Mononuclear cell (primary cell): Measurements from ENCODE around the gene SPRED1. TPM values are rescaled to one million over a fixed set of nuclear protein-coding genes. Genes with fewer than 3 reads are reported as not detected.
A peak's percentile ranks its signal among the peaks of the same experiment; 100 is the strongest.

ENCODE experiments used
- H3K27me3 ChIP-seq: 2 replicates; pipeline ENCODE4 v1.6.0; 2011; ENCODE audit warnings: low read length, control low read depth; ENCODE audit not compliant: insufficient read depth
- H3K4me1 ChIP-seq: 2 replicates; pipeline ENCODE4 v1.5.1; 2011; ENCODE audit warnings: mild to moderate bottlenecking, low read length, control low read depth; ENCODE audit not compliant: insufficient read depth
- H3K4me3 ChIP-seq: 2 replicates; pipeline ENCODE4 v1.5.1; 2011; ENCODE audit warnings: mild to moderate bottlenecking, low read length, moderate library complexity
- H3K9me3 ChIP-seq: 2 replicates; pipeline ENCODE4 v1.5.1; 2011; ENCODE audit warnings: low read depth, mild to moderate bottlenecking, control low read depth, low read length
- total RNA-seq: library from RNA; depleted of rRNA; stranded (reverse); fragments of >200 nt; gene quantifications from one replicate; pipeline ENCODE4 v1.2.3, GENCODE V29; 2012

The SPRED1 gene
- 0.94 TPM for total RNA-seq

- Histone ChIP-seq H3K27me3 (peaks cover 46% of the 10 kb centered on the region), H3K4me1 (peaks cover 31% of the 10 kb centered on the region), H3K4me3 (peak within 1 kb of the TSS; percentile 54), H3K9me3 (no peaks in the 10 kb centered on the region)
These were observed at the start of gene SPRED1 for GRCh38 chr15:38252481-38253350. Gene SPRED1 (plus strand): TSS chr15:38252836. CDS start chr15:38253186, 350 bp downstream.

DNA sequence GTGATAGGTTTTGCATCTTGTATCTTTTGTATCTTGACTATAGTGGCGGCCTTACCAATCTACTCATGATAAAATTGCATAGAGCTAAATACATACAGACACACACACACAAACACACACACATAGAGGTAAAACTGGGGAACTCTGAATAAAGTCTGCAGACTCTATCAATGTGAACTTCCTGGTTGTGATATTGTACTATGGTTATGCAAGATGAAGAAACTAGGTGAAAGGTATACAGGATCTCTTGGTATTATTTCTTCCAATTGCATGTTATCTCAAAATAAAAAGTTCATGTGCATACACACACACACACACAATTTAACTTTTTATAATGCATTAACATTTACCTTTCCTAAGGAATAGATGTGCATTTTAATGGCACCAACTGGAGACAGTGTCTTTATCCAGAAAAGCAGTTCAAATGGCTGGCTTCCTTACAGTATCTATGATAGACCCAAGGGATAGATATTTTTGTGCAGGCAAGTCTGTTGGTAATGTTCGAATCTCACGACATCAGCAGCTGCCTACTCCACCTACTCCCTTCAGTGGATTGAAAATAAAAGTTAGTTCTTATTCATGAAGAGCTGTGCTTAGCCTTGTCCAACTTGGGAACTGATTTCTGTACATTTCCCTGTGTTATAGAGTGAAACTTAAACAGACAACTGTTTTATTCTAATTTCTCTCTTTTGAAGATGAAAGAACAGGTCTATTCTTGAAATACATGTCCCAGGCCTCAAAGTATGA, 46.9 kb upstream of the SPRED1 start:
- Histone ChIP-seq H3K9me3 (no peaks in the 10 kb centered on the region), H3K4me3 (no peak overlapping the region), H3K27me3 (no peaks in the 10 kb centered on the region), H3K4me1 (no peaks in the 10 kb centered on the region)

GRCh38 chr15:38207621-38208020, 45.0 kb upstream of the SPRED1 start:
- H3K27me3 ChIP-seq = no peaks in the 10 kb centered on the region
- H3K9me3 ChIP-seq = no peaks in the 10 kb centered on the region
- H3K4me3 ChIP-seq = no peak overlapping the region
- no peaks in the 10 kb centered on the region for H3K4me1 ChIP-seq

GRCh38 chr15:38208206-38208605, 44.4 kb upstream of the SPRED1 start:
- Histone ChIP-seq H3K4me3 (no peak overlapping the region), H3K9me3 (no peaks in the 10 kb centered on the region), H3K27me3 (no peaks in the 10 kb centered on the region), H3K4me1 (no peaks in the 10 kb centered on the region)

DNA sequence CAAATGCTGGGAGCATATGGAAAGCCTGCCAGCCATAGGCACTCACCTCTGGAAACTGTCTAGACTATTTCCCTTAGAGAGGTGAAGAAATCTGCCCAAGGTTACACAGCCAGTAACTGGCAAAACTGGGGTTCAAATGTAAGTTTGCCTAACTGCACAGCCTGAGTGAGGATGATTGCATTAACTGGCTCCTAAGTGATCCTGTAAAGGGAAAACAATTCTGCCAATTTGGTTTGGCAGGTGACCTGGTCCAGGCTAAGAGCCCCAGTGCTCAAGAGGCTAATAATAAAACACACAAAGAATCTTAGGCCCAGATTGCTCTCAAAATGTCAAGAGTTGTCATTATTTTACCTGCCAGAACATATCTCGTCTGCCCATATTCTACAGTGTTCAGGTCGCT, 43.9 kb upstream of the SPRED1 start:
- no peaks in the 10 kb centered on the region for H3K4me1 ChIP-seq
- H3K4me3 ChIP-seq = no peak overlapping the region
- no peaks in the 10 kb centered on the region for H3K27me3 ChIP-seq
- H3K9me3 ChIP-seq = no peaks in the 10 kb centered on the region

DNA sequence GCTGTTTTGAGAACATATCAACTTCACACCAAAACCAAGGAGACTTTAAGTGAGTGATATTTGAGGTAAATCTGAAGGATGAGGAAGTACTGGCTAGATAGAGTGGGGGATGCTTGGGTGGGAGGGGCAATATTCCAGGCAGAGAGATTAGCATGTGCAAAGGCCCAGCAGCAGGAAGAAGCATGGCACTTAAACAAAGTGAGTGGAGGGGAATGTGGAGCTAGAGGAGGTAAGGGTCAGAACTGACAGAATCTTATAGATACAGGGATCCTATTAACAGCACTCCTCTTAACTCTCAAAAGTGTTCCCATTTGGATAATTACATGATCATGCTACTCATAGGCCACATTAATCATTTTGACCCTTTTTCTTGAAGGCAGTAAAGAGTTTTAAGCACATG, 41.4 kb upstream of the SPRED1 start:
- Histone ChIP-seq H3K4me3 (no peak overlapping the region), H3K4me1 (no peaks in the 10 kb centered on the region), H3K9me3 (no peaks in the 10 kb centered on the region), H3K27me3 (no peaks in the 10 kb centered on the region)

- H3K4me1 ChIP-seq = no peaks in the 10 kb centered on the region
These were observed 40.8 kb upstream of the SPRED1 start for GRCh38 chr15:38211811-38212210.

GRCh38 chr15:38212729-38213351, 39.8 kb upstream of the SPRED1 start:
- H3K27me3 ChIP-seq = no peaks in the 10 kb centered on the region
- no peaks in the 10 kb centered on the region for H3K9me3 ChIP-seq
- no peaks in the 10 kb centered on the region for H3K4me1 ChIP-seq
- no peak overlapping the region for H3K4me3 ChIP-seq

More at GRCh38 chr15:38211811-38212210, 40.8 kb upstream of the SPRED1 start:
- H3K27me3 ChIP-seq = no peaks in the 10 kb centered on the region
- no peaks in the 10 kb centered on the region for H3K9me3 ChIP-seq
- no peak overlapping the region for H3K4me3 ChIP-seq

DNA sequence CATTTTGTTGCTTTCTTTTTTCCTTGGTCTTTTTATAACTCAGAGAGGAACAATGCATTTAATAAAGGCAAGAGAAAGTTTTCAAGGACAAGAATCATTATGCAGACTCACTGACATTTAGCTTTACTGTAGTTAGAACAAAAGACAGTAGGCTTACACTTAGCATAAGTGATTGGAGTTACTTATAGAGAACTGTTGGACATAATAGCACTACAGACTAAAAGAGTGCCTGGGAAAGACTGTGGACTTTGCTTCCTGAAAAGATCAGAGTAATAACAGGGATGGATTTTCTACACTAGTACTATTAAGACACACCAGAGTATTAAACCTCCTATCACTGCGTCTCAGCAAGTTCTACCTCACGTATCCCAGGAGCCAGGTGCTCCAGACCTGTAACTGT, 39.3 kb upstream of the SPRED1 start:
- Histone ChIP-seq H3K4me3 (no peak overlapping the region), H3K9me3 (no peaks in the 10 kb centered on the region), H3K4me1 (no peaks in the 10 kb centered on the region), H3K27me3 (no peaks in the 10 kb centered on the region)

- Histone ChIP-seq H3K27me3 (no peaks in the 10 kb centered on the region), H3K4me1 (no peaks in the 10 kb centered on the region), H3K4me3 (no peak overlapping the region), H3K9me3 (no peaks in the 10 kb centered on the region)
These were observed 36.9 kb upstream of the SPRED1 start for GRCh38 chr15:38215707-38216106.

DNA sequence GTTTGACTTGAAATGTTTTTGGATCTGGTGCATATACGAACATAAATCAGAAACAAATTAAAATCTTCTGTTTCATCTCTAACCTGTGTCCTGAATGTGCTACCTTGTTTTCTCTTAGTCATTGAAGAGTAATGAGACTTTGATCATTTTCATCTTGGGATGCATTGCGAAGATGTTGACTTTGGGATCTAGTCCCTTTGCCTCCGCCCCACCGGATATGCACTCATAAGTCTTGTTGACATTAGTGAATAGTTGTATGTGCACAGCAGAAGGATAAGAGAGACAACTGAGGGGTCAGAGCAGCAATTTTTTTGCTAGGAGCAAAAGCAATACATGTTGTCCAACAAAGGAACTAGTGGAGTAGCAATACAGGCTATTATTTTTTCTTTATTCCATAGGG, 35.9 kb upstream of the SPRED1 start:
- no peak overlapping the region for H3K4me3 ChIP-seq
- no peaks in the 10 kb centered on the region for H3K4me1 ChIP-seq
- no peaks in the 10 kb centered on the region for H3K27me3 ChIP-seq
- no peaks in the 10 kb centered on the region for H3K9me3 ChIP-seq

GRCh38 chr15:38217191-38217595, 35.4 kb upstream of the SPRED1 start:
- Histone ChIP-seq H3K4me1 (no peaks in the 10 kb centered on the region), H3K4me3 (no peak overlapping the region), H3K9me3 (no peaks in the 10 kb centered on the region)

GRCh38 chr15:38217788-38218609, 34.6 kb upstream of the SPRED1 start:
- Histone ChIP-seq H3K9me3 (no peaks in the 10 kb centered on the region), H3K4me3 (no peak overlapping the region), H3K27me3 (no peaks in the 10 kb centered on the region), H3K4me1 (no peaks in the 10 kb centered on the region)

More at GRCh38 chr15:38217191-38217595, 35.4 kb upstream of the SPRED1 start:
- no peaks in the 10 kb centered on the region for H3K27me3 ChIP-seq

DNA sequence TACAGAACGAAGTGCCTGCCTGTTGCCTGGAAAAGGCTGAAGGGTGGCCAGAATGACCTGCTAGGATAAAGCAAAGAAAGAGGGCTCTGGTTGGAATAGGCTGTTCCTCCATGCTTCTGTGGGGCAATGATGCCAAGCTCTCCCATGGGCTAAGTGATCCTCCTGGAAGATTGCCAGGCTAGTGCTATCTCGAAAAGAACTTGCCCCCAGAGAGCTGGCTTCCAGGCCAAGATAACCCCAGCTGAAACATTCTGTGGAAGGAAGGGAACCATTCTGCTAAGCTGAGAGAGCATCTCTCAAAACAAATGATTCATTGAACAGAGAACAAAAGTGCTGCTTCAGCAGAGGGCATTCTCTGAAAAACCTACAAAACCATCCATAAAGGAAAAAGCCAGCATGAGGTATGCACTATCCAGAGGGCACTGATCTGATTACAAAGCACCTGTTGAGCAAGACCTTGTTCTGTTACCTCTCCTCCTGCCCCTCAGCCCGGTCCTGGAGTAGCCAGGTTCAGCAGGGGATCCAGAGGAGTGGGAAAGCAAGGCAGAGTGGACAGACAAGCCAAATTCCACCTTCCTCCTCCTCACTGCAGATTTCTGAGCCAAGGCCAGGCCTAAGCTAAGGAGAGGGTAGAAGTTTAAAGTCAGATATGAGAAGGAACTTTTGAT, 31.9 kb upstream of the SPRED1 start:
- H3K9me3 ChIP-seq = no peaks in the 10 kb centered on the region
- H3K4me3 ChIP-seq = no peak overlapping the region
- H3K27me3 ChIP-seq = no peaks in the 10 kb centered on the region
- H3K4me1 ChIP-seq = no peaks in the 10 kb centered on the region
